GM19240 (cell line): ENCODE measurements around the gene ZNF160.
"Not testable (repeated sequence)": the region's sequence is repeated elsewhere in the genome, so short reads cannot be mapped to it uniquely, and the experiment has no call there.

ENCODE experiments used
- DNase-seq: peaks from one replicate; pipeline ENCODE4 v3.0.0; 2011; ENCODE audit warnings: low spot score; ENCODE audit not compliant: insufficient read length

Gene ZNF160

DNA sequence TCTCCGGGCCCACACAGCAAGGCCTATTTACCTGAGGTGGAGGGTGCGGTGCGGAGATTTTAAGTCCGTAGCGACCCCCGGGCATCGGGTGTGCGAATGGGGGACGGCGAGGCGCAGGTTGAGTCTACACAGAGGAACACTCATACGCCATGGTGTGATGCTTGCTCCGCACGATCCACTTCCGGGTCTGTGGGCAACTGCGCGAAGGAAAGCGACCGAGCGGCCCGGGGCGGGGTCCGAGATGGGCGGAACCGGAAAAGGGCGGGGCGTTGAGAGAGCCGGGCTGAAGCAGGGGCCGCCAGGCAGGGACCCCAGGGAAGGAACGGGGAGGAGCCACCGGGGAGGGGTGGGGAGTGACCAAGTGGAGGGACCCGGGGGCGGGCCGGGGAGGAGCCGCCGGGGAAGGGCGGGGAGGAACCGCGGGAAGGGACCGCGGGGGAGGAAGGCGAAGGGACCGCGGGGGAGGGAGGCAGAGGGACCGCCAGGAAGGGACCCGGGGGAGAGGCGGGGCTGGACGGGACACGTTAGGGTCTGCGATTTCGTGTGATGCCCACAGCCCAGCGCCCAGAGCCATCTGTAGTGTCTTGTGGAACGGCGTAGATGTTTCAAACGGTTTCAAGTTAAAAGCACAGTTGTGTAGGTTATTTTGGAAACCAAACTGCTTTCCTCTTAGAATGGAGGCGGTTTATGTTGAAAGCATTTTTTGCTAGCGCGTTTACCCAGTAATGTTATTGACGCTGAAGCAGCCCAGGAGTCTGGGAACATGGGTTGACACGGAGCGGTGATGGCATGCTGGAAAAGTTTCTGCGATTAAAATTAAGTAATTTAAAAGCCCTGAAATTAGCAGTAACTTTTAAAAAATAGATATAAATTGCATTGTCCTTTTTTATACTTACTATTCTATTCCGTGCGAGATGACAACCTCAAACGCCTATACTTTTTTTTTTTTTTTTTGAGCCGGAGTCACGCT lies at the start of gene ZNF160:
Gene ZNF160 (minus strand): TSS at position 189 of the 970 bp plus-strand sequence. CDS start 17,146 bp downstream, outside the sequence.
- DNase-seq, result peak; percentile 98

DNA sequence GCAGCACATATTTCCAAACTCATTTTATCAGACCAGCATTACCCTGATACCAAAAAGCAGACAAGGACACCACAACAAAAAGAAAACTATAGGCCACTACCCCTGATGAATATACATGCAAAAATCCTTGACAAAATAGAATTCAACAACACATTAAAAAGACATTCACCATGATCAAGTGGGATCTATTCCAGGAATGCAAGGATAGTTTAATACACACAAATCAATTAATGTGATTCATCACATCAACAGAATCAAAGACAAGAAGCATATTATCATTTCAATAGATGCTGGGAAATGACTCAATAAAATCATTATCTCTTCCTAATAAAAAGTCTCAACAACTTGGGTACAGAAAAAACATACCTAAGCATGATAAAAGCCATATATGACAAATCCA lies 44.4 kb upstream of the ZNF160 start:
- no peak for DNase-seq

DNA sequence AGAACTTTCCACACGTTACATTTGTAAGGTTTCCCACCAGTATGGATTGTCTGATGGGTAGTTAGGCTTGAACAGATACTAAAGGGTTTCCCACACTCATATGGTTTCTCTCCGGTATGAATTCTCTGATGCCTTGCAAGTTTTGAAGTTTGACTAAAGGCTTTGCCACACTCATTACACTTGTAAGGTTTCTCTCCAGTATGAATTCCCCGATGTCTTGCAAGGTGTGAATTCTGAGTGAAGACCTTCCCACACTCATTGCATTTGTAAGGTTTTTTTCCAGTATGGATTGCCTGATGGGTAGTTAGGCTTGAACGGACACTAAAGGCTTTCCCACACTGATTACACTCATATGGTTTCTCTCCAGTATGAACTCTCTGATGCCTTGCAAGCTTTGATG lies 37.1 kb upstream of the ZNF160 start:
- no peak for DNase-seq

DNA sequence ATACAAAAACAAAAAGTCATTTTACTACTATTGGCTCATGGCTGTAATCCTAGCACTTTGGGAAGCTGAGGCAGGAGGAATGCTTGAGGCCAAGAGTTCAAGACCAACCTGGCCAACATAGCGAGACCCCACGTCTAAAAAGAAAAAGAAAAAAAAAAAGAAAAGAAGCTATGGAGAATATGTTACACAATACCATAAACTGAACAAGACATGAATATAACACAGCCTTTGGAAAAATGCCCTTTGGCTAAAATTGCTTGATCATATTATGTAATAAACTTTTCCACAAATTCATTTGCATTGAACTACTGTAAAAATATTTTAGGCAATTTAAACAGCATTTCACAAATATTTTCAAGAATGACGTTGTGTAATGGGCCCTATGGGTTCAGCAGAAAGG lies 33.2 kb upstream of the ZNF160 start:
- no peak for DNase-seq

DNA sequence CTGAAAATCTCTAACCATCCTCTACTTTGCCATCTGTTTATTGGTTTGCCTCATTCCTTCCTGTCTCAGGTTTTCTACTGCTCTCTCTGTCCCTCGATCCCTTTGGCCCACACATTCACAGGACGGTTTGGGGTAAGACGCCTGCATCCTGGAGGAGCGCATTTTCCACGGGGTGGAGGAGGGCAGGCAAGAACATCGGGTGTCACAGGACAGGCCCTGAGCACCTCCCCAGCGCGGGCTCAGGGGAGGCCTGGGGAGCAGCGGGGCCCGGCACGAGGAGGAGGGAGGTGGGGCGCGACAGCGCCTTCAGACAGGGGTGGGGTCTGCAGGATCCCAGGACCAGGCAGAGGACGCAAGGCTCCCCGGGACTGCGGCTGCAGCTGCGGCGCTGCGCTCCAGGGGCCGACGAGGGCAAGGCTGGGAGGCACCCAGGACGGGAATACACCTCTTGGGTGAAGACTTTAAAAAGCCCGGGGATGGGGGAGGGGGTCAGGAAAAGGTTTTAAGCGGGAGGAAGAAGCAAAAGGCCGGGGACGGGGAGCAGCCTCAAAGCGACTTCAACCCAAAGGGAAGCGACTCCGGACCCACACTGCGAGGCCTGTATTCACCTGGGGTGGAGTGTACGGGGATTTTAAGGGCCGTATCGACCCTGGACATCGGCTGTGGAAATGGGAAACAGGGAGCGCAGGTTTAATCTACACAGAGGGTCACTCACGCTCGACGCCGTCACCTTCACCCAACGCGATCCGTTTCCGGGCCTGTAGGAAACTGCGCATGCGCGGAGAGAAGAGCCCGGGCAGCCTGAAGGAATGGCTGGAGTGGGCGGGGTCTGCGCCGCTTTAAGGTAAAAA lies 29.1 kb upstream of the ZNF160 start, which contains the start of gene ZNF415:
Gene ZNF415 (minus strand): TSS at position 770 of the 851 bp plus-strand sequence. CDS start 10,234 bp downstream, outside the sequence.
- no peak for DNase-seq

DNA sequence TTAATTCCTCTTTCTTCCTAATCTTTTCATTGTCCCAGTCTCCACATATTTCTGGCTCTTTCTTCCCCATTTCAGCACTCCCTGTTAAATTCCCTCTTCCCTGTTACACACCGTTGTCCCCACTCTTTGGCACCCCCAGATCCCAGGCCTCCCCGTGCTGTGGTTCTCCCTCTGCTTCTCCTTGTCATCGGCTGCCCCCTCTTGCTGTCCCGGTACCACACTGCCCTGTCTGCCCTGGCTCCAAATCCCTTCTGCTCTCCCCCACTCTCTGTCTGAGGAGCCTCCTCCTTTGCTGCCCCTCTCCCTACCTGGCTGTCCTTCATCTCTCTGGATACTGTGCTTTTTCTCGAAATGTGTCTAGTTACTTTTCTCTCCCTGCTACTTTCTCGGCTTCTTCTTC lies 28.5 kb upstream of the ZNF160 start:
- DNase-seq, result no peak

DNA sequence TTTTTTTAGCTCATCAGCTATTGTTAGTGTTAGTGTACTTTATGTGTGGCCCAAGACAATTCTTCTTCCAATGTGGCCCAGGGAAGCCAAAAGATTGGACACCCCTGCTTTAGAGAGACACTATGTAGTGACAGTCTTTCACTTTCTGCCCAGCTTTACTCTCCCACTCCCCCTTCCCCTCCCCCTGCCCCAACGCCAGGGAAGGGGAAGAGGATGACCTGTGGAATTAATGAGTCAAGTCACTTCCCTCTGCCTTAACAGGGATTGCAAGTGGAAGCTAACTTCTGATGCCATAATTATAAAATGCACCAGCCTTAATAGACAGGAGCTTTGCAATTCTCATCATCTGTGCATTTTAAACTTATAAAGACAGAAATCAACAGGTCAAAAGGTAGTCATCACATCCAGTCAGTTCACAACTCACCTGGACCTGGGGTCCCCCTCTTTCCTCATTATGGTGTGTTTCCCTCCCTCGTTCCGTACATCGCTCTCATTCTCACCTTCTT lies 27.9 kb upstream of the ZNF160 start:
- no peak for DNase-seq

DNA sequence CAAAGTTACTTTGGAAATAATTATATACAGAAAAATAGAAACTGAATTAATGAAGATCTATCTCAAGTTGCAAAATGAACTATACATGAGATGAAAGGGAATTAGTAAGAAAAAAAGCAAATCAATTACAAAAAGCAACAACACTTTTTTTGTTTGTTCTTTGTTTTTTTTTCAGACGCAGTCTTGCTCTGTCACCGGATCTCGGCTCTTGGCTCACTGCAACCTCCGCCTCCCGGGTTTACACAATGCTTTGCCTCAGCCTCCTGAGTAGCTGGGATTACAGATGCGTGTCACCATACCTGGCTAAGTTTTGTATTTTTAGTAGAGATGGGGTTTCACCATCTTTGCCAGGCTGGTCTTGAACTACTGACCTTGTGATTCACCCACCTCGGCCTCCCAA lies 27.3 kb upstream of the ZNF160 start:
- DNase-seq, result no peak

DNA sequence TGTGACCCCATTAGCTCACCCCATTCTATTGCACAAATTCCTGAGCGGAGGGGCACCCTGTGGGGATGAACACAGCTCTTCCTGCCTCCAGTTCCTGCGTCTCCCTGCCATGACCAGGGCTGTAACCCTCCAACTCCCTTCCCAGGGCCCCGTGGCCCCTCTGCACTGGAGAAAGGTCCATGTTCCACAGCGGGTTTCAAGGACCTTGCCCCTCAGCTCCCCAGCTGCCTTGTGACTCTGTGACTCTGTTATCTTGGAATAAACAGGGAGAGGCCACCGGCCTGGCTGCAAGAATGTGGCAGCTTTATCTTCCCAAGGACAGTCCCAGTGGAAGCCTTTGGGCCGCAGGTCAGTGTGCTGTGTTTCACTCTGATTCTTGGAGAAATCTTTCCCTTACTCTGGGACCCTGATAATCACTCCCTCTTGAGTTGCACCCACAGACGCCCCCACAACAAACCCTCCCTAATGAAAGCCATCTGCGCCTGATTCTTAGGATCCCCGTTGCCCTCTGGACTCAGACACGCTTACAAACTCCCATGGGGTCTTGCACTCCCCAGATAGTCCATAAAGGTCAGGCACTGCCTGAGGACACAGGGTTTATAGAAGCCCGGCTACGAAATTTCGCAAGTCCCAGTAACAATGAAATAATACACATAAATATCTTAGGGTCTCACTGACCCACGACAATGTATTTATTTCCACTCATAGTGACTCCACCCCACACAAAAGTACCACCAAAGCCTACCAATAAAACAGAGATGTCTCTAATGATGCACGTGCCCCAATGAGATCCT lies 23.7 kb upstream of the ZNF160 start:
- DNase-seq, result not testable (repeated sequence)

DNA sequence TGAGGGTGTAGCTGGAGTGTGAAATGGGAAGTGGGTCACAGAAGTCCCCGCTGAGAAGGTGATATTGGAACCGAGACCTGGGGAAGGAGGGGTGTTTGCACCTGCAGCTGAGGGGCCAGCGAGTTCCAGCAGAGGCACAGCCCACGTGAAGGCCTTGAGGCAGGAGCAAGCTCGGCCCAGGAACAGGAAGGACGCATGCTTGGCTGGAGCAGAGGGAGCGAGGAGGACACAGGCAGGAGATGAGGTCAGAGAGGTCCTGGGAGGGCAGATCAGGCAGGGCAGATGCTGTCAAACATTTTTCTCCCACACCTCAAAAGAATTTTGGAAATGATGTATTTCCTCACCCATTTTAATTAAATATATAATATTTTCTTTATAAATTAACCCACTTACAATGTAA lies 20.2 kb upstream of the ZNF160 start:
- DNase-seq, result no peak

DNA sequence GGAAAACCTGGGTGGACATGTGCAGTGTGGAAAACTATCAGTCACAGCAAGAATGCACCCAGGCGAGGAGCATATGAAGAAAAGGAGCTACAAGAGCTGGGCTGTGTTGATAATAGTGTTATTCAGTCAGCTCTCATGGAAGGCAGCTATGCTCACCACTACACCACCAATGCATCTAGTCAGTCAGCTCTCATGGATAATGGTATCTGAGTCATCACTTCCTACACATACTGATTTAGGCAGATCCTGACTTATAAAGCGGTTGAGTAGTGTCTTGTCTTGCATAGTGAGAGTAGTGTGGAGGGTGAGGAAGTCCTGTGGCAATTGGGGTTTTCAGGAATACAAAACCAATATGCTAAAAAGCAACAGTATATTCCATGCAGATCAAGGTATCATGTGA lies 9.1 kb upstream of the ZNF160 start:
- DNase-seq, result no peak

DNA sequence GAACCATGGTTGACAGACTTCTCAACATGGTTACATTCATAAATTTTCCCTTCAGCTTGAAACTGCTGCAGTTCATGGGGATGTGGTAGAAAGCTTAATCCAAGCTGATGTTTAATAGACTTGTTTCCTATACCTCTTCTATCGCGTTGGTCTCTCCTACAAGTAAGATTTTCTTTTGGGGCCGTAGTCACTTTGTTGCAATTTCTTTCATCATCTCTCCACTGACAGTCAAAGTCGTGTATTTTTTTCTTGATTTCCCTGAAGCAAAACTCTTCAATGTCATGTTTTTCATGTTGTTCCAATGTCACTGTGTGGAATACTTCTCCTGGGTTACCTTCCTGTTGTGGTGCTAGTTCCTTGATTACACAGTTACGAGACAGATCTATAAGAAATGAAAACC lies 6.3 kb upstream of the ZNF160 start:
- no peak for DNase-seq

DNA sequence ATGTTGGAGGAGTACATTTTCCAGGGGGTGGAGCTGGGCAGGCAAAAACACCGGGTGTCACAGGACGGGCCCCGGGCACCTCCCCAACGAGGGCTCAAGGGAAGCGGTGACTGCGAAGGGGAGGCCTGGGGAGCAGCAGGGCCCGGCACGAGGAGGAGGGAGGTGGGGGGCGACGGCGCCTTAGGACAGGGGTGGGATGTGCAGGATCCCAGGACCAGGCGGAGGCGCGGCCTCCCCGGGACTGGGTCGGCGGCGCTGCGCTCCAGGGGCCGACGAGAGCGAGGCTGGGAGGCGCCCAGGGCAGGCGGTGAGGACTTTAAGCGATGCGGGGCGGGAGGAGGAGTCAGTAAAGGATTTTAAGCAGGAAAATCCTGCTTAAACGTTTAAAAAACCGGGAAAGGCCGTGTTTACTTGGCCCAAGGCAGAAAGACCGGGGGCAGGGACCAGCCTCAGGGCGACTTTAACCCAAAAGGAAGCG lies 427 bp downstream of the ZNF160 start:
- DNase-seq, result peak; percentile 22

DNA sequence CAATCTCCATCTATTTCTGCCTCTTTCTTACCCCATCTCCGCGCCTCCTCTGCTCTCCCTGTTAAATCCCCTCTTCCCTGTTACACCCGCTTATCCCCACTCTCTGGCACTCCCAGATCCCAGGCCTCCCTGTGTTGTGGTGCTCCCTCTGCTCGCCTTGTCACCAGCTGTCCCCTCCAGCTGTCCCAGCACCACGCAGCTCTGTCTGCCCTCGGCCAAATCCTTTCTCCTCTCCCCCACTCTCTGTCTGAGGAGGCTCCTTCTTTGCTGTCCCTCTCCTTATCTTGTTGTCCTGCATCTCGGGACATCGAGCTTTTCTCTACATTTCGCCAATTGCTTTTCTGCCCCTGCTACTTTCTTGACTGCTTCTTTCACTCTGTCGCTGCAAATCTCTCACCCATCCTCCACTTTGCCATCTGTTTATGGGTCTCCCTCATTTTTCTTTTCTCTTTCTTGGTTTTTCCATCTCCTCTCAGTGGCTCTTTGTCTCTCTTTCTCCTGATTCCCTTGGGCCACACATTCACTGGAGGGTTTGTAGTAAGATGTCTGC lies 941 bp downstream of the ZNF160 start:
- no peak for DNase-seq

DNA sequence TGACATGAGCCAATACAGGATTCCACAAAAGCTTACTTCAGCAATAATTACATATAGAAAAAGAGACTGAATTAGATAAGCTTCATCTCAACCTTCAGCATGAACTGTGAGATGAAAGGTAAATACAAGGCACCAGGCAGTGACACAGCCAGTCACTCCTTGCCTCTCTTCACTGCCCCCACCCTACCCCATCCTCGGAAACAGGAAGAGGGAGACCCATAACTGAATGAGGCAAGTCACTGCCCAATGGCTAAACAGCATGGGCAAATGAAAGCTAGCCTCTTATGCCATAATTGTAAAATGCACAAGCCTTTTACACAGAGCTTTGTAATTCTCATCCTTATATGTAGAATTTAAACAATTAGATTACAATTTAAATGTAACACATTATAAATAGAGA lies 1.7 kb downstream of the ZNF160 start:
- no peak for DNase-seq

DNA sequence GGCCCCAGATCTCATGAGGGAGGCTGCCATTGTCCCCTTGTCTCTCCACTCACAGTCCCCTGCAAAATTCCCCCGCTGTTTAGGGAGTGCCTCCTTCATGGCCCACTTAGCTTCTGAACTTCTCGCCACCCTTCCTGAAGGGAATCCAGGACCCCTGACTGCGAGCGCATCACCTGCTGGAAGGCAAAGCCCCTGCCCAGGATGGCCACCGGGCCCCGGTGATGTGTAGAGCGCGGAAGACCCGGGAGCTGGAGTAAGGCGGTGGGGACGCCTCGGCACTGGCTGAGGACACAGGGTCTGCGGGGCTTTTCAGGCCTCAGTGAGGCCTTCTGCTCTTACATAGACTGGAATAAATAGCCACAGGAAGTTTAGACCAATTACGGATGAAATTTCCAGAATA lies 4.7 kb downstream of the ZNF160 start:
- DNase-seq, result not testable (repeated sequence)

DNA sequence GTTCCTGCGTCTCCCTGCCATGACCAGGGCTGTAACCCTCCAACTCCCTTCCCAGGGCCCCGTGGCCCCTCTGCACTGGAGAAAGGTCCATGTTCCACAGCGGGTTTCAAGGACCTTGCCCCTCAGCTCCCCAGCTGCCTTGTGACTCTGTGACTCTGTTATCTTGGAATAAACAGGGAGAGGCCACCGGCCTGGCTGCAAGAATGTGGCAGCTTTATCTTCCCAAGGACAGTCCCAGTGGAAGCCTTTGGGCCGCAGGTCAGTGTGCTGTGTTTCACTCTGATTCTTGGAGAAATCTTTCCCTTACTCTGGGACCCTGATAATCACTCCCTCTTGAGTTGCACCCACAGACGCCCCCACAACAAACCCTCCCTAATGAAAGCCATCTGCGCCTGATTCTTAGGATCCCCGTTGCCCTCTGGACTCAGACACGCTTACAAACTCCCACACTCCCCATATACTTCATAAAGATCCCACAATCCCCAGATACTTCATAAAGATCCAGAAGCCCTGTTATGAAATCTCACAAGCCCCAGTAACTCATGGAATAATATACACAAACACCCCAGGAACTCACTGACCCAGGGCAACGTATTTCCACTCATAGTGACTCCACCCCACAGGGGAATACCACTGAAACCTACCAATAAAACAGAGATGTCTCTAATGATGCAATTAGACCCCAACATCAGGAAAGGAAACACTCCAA lies 6.1 kb downstream of the ZNF160 start:
- not testable (repeated sequence) for DNase-seq

DNA sequence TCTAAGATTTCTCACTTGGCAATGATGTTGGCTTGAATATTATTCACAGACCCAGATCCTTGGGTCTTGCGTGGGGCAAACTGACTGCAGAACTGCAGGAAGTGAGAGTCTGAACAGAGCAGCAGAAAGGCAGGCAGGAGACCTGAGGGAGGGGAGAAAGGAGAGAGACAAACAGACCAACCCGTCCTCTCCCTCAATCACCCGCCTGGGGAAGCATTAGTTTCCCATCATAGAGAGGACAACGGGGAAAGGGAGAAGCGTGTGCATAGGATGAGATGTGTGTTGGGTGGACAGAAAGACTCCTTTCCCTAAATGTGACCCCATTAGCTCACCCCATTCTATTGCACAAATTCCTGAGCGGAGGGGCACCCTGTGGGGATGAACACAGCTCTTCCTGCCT lies 6.6 kb downstream of the ZNF160 start:
- DNase-seq, result not testable (repeated sequence)

DNA sequence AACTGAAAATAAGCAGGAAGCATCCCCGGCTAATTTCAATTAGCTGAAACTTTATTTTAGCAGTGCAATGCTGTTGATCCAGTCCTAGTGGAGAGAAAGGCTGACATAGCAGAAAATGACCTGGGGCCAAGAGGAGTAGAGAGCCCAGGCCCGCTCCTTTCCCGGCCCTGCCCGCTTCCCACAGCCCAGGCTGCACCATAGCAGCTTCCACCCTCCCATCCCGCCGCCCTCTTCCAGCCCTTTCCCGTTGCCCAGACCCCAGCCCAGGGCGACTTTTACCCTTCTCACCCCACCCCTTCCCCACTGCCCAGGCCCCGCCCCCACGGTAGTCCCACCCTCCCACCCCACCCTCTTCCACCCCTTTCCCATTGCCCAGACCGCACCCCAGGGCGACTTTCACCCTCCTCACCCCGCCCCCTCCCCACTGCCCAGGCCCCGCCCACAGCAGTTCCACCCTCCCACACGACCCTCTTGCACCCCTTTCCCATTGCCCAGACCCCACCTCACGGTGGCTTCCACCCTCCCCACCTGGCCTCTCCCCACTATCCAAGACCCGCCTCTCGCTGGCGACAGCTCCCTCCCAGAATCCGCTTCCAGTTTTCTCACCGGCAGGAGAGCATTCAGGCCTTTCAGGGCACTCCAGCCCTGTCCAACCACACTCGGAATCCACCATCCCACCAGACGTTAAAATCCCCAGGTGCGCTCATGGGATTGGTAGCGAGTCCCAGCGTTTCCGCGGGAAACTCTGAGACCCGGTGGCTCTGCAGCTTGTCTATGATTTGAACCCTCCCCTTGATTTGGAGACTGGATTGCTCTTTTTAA lies 8.3 kb downstream of the ZNF160 start:
- DNase-seq, result no peak
